GM12878 (cell line): ENCODE measurements around the gene GSG1L. TPM values are rescaled to one million over a fixed set of nuclear protein-coding genes. Genes with fewer than 3 reads are reported as not detected.

Source experiments
- ATAC-seq: fragments of 200-7000 bp; cut with Tn5 transposase; 3 replicates; pipeline ENCODE4 v1.9.1; 2020; ENCODE audit warnings: mild to moderate bottlenecking, moderate library complexity
- BruUV-seq: library from RNA; stranded (reverse); fragments of 400-500 nt; replicated peaks from 2 replicates; lab custom pipeline; 2021; lab: Mats Ljungman, UMichigan
- CTCF ChIA-PET: fragments of 300-600 bp; sonication (Branson Sonifier 250); formaldehyde crosslinking; extraction: SDS; loops from one replicate; lab custom pipeline; 2021; ENCODE audit warnings: inconsistent platforms; lab: Yijun Ruan, JAX
- POLR2A ChIA-PET: fragments of 350-600 bp; formaldehyde crosslinking; extraction: SDS; loops from one replicate; lab custom pipeline; 2021; ENCODE audit warnings: inconsistent platforms; lab: Charles Lee
- RAD21 ChIA-PET: fragments of 300-600 bp; sonication (Branson Sonifier 250); formaldehyde crosslinking; loops from one replicate; lab custom pipeline; 2023; ENCODE audit warnings: antibody characterized with exemption; ENCODE audit not compliant: unreplicated experiment; lab: Charles Lee
- SMC1A ChIA-PET: fragments of 300-600 bp; sonication (Branson Sonifier 250); formaldehyde crosslinking; loops from one replicate; lab custom pipeline; 2023; ENCODE audit not compliant: unreplicated experiment, uncharacterized antibody; lab: Charles Lee
- DNase-seq: peaks from one replicate; pipeline ENCODE4 v3.0.0-alpha.2; 2011; ENCODE audit warnings: low read depth, low spot score
- FAIRE-seq: peaks from 3 replicates; lab custom pipeline; 2011; peaks lifted over from hg19 to GRCh38; lab: Jason Lieb, UNC
- H2AFZ ChIP-seq: 2 replicates; pipeline ENCODE4 v1.6.0; 2011; ENCODE audit warnings: low read depth, low read length, control low read depth; ENCODE audit not compliant: control insufficient read depth
- H3K27ac ChIP-seq: 2 replicates; pipeline ENCODE4 v1.5.1; 2011; ENCODE audit warnings: control low read depth; ENCODE audit not compliant: control insufficient read depth, insufficient read depth
- H3K27me3 ChIP-seq, 2 experiments: replicated peaks in 1 of 2; 2 replicates each; pipeline versions ENCODE4 v1.6.0 to v1.6.1; 2011; ENCODE audit warnings: low read length in 1 of 2; ENCODE audit not compliant: control insufficient read depth in 2 of 2, insufficient read depth in 2 of 2
- H3K36me3 ChIP-seq, 2 experiments: 2 replicates each; pipeline ENCODE4 v1.5.1; 2011; ENCODE audit warnings: low read length in 1 of 2; ENCODE audit not compliant: control insufficient read depth in 2 of 2, insufficient read depth in 2 of 2
- H3K4me1 ChIP-seq: 2 replicates; pipeline ENCODE4 v1.6.1; 2011; ENCODE audit warnings: mild to moderate bottlenecking, low read length, moderate library complexity, mixed read lengths; ENCODE audit not compliant: control insufficient read depth, insufficient read depth
- H3K4me2 ChIP-seq: 2 replicates; pipeline ENCODE4 v1.6.0; 2011; ENCODE audit warnings: control low read depth; ENCODE audit not compliant: control insufficient read depth, insufficient read depth
- H3K4me3 ChIP-seq: fragments of 200-600 bp; sonication (generic); 2 replicates; pipeline ENCODE4 v1.5.1; 2016
- H3K79me2 ChIP-seq: 2 replicates; pipeline ENCODE4 v1.6.0; 2011; ENCODE audit warnings: low read length; ENCODE audit not compliant: control insufficient read depth, insufficient read depth
- H3K9ac ChIP-seq: 2 replicates; pipeline ENCODE4 v1.8.0; 2011; ENCODE audit warnings: low read length, control low read depth, mixed read lengths; ENCODE audit not compliant: control insufficient read depth, insufficient read depth
- H3K9me3 ChIP-seq: replicated peaks from 3 replicates; pipeline ENCODE4 v1.5.1; 2011; ENCODE audit warnings: mild to moderate bottlenecking, low read length; ENCODE audit not compliant: control insufficient read depth, insufficient read depth
- H4K20me1 ChIP-seq: 2 replicates; pipeline ENCODE4 v1.6.0; 2011; ENCODE audit not compliant: control insufficient read depth, insufficient read depth
- CBX5 ChIP-seq: sonication (generic); IDR thresholded peaks from 2 replicates; pipeline ENCODE4 v1.6.1; 2016; ENCODE audit warnings: low read depth, moderate library complexity, mild to moderate bottlenecking, inconsistent platforms
- CEBPB ChIP-seq, 2 experiments: fragments of 150-350 bp in 1 of 2; IDR thresholded peaks; 2 replicates each; pipeline ENCODE4 v1.6.1; 2012 to 2014; ENCODE audit warnings: low read depth in 2 of 2, low read length in 2 of 2, borderline replicate concordance in 1 of 2, inconsistent platforms in 1 of 2
- FOXM1 ChIP-seq: IDR thresholded peaks from 2 replicates; pipeline ENCODE4 v1.6.1; 2012; ENCODE audit warnings: low read depth, mild to moderate bottlenecking, inconsistent platforms, low read length, moderate library complexity
- GABPA ChIP-seq: IDR thresholded peaks from 2 replicates; pipeline ENCODE4 v1.6.1; 2014; ENCODE audit warnings: antibody characterized with exemption, low read depth, mild to moderate bottlenecking, inconsistent platforms
- HDAC2 ChIP-seq: fragments of 200-600 bp; sonication (generic); IDR thresholded peaks from 2 replicates; pipeline ENCODE4 v1.6.1; 2017
- HSF1 ChIP-seq: fragments of 150-350 bp; IDR thresholded peaks from 2 replicates; pipeline ENCODE4 v1.6.1; 2014; ENCODE audit warnings: mild to moderate bottlenecking, low read depth, low read length
- JUND ChIP-seq: IDR thresholded peaks from 2 replicates; pipeline ENCODE4 v1.6.1; 2012; ENCODE audit warnings: low read depth, mild to moderate bottlenecking, low read length, improper control_type of control experiment, moderate library complexity
- PML ChIP-seq: IDR thresholded peaks from 2 replicates; pipeline ENCODE4 v1.6.1; 2012; ENCODE audit warnings: low read length, inconsistent platforms
- RB1 ChIP-seq: fragments of 450-650 bp; formaldehyde crosslinking; IDR thresholded peaks from 2 replicates; pipeline ENCODE4 v1.6.1; 2017; ENCODE audit warnings: mild to moderate bottlenecking, borderline replicate concordance
- STAT3 ChIP-seq: IDR thresholded peaks from 2 replicates; pipeline ENCODE4 v1.6.1; 2011; ENCODE audit warnings: low read depth, low read length, improper control_type of control experiment
- YBX1 ChIP-seq: fragments of 450-650 bp; IDR thresholded peaks from 2 replicates; pipeline ENCODE4 v1.6.1; 2016; ENCODE audit warnings: antibody characterized with exemption
- WGBS: methylation state at CpG from one replicate; pipeline ENCODE4 v1.1.6; 2016; ENCODE audit warnings: low lambda C conversion rate; ENCODE audit not compliant: insufficient replicate concordance, insufficient coverage; ENCODE audit errors: missing lambda C conversion rate; 5-methylcytosine and 5-hydroxymethylcytosine counted together
- in situ Hi-C: fragments of 300-500 bp; cut with MboI; formaldehyde crosslinking; loops from 9 replicates; pipeline ENCODE4 v1.14.3; 2018; ENCODE audit warnings: mixed read lengths
- intact Hi-C: fragments of 100-400 bp; cut with micrococcal nuclease; formaldehyde crosslinking; loops from one replicate; pipeline ENCODE4 v1.14.2; 2022; ENCODE audit not compliant: unreplicated experiment
- polyA plus RNA-seq, 11 experiments: library from polyadenylated mRNA; depleted of rRNA in 4 of 11; unstranded in 6 of 11; stranded (reverse) in 5 of 11; fragments of >200 nt; fragmentation: Nextera tagmentation in 4 of 11; fragmentation: Illumina TruSeq in 1 of 11; extraction: Ambion mirVana in 4 of 11; extraction: Trizol in 1 of 11; gene quantifications; 1 replicate in 1 of 11; 2 replicates in 10 of 11; pipeline versions ENCODE4 v1.2.1 to v1.2.3, GENCODE V29; 2011 to 2016; ENCODE audit warnings: inconsistent platforms in 2 of 11, missing spikeins in 2 of 11, low read depth in 1 of 11
- total RNA-seq, 4 experiments: library from RNA; depleted of rRNA in 3 of 4; stranded (reverse); fragments of >200 nt in 3 of 4; fragmentation: Illumina TruSeq in 1 of 4; extraction: Trizol in 1 of 4; gene quantifications; 2 replicates each; pipeline versions ENCODE4 v1.2.1 to v1.2.3, GENCODE V29; 2013 to 2021
- TF ChIP-seq, protein P1 (sequence below): fragments of 450-650 bp; IDR thresholded peaks from 2 replicates; pipeline ENCODE4 v1.6.1; 2017; ENCODE audit warnings: antibody characterized with exemption, mild to moderate bottlenecking, moderate library complexity

Gene GSG1L
- total and polyA plus RNA-seq, 10 of the 15 experiments (the other 5 are each of a cell fraction or from before 2014, with no cell fraction given) = not detected

DNA sequence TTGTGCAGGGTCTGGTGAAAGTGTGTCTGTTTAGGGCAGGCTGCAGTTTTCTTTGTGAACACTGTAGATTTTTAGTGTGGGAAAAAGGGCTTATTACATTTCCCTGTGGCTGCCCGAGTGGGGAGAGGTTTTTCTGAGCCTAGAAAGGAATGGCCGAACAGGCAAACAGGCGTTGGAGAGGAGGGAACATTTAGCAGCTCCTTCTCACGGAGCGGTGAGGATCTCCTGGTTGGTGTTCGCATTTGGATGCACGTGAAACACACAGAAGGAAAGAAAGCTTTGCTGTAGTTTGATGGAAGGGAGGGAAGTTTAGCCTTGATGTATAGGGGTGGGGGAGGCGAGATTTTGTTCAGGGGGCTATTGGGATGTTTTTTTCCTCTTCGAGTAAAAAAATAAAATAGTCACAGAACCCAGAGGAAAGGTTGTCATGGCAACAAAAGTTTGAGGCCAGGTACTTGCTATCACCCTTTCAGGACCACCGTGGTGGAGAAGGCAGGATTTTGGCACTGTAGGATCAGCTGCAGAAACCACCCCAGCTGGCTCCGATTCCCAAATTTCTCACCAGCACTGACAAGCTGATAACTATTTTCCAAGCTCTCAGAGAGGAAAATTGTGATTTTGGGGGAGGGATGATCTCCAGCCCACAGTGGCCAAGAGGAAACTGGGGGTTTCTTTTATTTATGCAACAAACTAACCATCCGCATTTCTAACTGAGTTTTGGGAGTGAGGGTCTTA is 3.5 kb downstream of the GSG1L start:
- TF ChIP-seq FOXM1 (no peak), HDAC2 (no peak), YBX1 (no peak), GABPA (no peak), JUND (no peak)
- intact Hi-C loops (no loop called here), in situ Hi-C loops (loop anchor here (25.0 kb wide), 1 partner anchor 423 kb away; no protein-coding TSS in a partner anchor)
- Histone ChIP-seq H3K79me2 (no peaks in the 10 kb centered on the region), H3K27ac (no peak overlapping the region), H3K36me3 (no peaks in the 10 kb centered on the region), H3K27me3 (peaks cover 7 to 11% of the 10 kb centered on the region in 2 experiments; a peak in 3 of 4 replicates), H4K20me1 (no peaks in the 10 kb centered on the region), H3K9me3 (no peaks in the 10 kb centered on the region), H3K9ac (no peak overlapping the region), H3K4me3 (no peak overlapping the region), H2AFZ (no peak overlapping the region), H3K4me2 (no peak overlapping the region), H3K4me1 (no peaks in the 10 kb centered on the region)
- BruUV-seq = no TSS peak
- 14% methylated on average over 12 of the region's 12 CpGs for WGBS
- ChIA-PET SMC1A (no interaction called here), CTCF (no interaction called here), POLR2A (no interaction called here), RAD21 (no interaction called here)
- FAIRE-seq (no peak), ATAC-seq (no peak), DNase-seq (no peak)

- H3K36me3 ChIP-seq = no peaks in the 10 kb centered on the region
- DNase-seq = no peak
- CTCF ChIA-PET = interaction anchor here (0.6 kb wide), 1 partner anchor 87 kb away, joined by 3 read pairs; no protein-coding TSS in a partner anchor
- no peaks in the 10 kb centered on the region for H4K20me1 ChIP-seq
- peaks cover 4 to 8% of the 10 kb centered on the region in 2 experiments; a peak in 3 of 4 replicates for H3K27me3 ChIP-seq
- no peak overlapping the region for H3K4me2 ChIP-seq
- no peak overlapping the region for H2AFZ ChIP-seq
- FAIRE-seq = no peak
- no peaks in the 10 kb centered on the region for H3K4me1 ChIP-seq
- BruUV-seq = no TSS peak
- POLR2A ChIA-PET = no interaction called here
- RAD21 ChIA-PET = no interaction called here
- in situ Hi-C loops = loop anchor here (25.0 kb wide), 1 partner anchor 422 kb away; no protein-coding TSS in a partner anchor
- no peak overlapping the region for H3K27ac ChIP-seq
- H3K79me2 ChIP-seq = no peaks in the 10 kb centered on the region
- H3K9ac ChIP-seq = no peak overlapping the region
- intact Hi-C loops = no loop called here
- WGBS = 32% methylated on average over 17 of the region's 18 CpGs
- H3K9me3 ChIP-seq = no peaks in the 10 kb centered on the region
- H3K4me3 ChIP-seq = no peak overlapping the region
- SMC1A ChIA-PET = no interaction called here
- ATAC-seq = no peak
- TF ChIP-seq, protein P1, sequence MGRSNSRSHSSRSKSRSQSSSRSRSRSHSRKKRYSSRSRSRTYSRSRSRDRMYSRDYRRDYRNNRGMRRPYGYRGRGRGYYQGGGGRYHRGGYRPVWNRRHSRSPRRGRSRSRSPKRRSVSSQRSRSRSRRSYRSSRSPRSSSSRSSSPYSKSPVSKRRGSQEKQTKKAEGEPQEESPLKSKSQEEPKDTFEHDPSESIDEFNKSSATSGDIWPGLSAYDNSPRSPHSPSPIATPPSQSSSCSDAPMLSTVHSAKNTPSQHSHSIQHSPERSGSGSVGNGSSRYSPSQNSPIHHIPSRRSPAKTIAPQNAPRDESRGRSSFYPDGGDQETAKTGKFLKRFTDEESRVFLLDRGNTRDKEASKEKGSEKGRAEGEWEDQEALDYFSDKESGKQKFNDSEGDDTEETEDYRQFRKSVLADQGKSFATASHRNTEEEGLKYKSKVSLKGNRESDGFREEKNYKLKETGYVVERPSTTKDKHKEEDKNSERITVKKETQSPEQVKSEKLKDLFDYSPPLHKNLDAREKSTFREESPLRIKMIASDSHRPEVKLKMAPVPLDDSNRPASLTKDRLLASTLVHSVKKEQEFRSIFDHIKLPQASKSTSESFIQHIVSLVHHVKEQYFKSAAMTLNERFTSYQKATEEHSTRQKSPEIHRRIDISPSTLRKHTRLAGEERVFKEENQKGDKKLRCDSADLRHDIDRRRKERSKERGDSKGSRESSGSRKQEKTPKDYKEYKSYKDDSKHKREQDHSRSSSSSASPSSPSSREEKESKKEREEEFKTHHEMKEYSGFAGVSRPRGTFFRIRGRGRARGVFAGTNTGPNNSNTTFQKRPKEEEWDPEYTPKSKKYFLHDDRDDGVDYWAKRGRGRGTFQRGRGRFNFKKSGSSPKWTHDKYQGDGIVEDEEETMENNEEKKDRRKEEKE = no peak
- TF ChIP-seq PML = no peak
- TF ChIP-seq CEBPB (IDR thresholded peaks at IDR 0.05; ENCODE audit: borderline replicate concordance in 1 of 2, low read depth in 2 of 2, low read length in 2 of 2) = no peak
- TF ChIP-seq HSF1 = no peak
- no peak for TF ChIP-seq STAT3
- no peak for TF ChIP-seq CBX5
- no peak for TF ChIP-seq RB1
These were observed 4.5 kb downstream of the GSG1L start for GRCh38 chr16:28058839-28059589.
